ENCODE data around the gene FAM174A.
"Not testable (repeated sequence)": the region's sequence is repeated elsewhere in the genome, so short reads cannot be mapped to it uniquely, and the experiment has no call there.

FAM174A gene

GRCh38 chr5:100600298-100600994, 65.3 kb downstream of the FAM174A start:
- CTCF ChIA-PET: interaction anchor here (1.0 to 2.1 kb wide), 6 partner anchors 10 to 417 kb away, joined by 3 to 10 read pairs (median 5); no protein-coding TSS in a partner anchor
- POLR2A ChIA-PET: no interaction called here
- no peak for DNase-seq (ENCODE audit: extremely low spot score)
- TF ChIP-seq CTCF (IDR thresholded peaks at IDR 0.05; ENCODE audit: control extremely low read depth, extremely low read depth, low read depth, missing control alignments): no peak

DNA sequence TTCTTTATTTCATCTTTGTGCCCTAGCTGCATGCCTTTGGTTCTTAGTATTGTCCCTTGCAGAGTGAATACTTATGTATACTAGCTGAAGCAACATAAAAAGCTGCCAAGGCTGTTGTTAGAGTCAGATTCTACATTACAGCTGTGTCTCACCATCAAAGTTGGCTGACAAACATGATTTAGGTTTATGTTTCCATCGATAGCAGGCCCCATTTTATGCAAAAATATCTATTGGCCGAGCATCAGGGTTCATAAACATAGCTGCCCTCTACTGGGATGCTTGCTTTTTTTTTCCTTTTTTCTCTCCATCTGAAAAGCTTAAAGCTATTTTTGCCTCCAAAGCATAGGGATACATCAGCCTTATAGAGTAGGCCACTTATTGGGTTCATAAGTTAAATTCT, 68.0 kb downstream of the FAM174A start:
- DNase-seq (ENCODE audit: extremely low spot score): no peak
- ChIA-PET POLR2A (no interaction called here), CTCF (no interaction called here)
- no peak for TF ChIP-seq CTCF (IDR thresholded peaks at IDR 0.05; ENCODE audit: control extremely low read depth, extremely low read depth, low read depth, missing control alignments)

- CTCF ChIA-PET: interaction anchor here (1.3 to 1.5 kb wide), 2 partner anchors 9 to 11 kb away, joined by 3 read pairs; no protein-coding TSS in a partner anchor
- DNase-seq (ENCODE audit: extremely low spot score); POLR2A ChIA-PET: not testable (repeated sequence)
Measured at GRCh38 chr5:100604021-100604420, 68.8 kb downstream of the FAM174A start.

GRCh38 chr5:100609594-100609993, 74.4 kb downstream of the FAM174A start:
- DNase-seq (ENCODE audit: extremely low spot score): no peak
- ChIA-PET POLR2A (no interaction called here), CTCF (interaction anchor here (1.0 to 1.8 kb wide), 2 partner anchors 10 to 35 kb away, joined by 3 to 7 read pairs; no protein-coding TSS in a partner anchor)
- TF ChIP-seq CTCF (IDR thresholded peaks at IDR 0.05; ENCODE audit: control extremely low read depth, extremely low read depth, low read depth, missing control alignments): no peak

GRCh38 chr5:100614308-100614707, 79.1 kb downstream of the FAM174A start:
- no peak for DNase-seq (ENCODE audit: extremely low spot score)
- POLR2A ChIA-PET: no interaction called here
- TF ChIP-seq CTCF (IDR thresholded peaks at IDR 0.05; ENCODE audit: control extremely low read depth, extremely low read depth, low read depth, missing control alignments): no peak
- CTCF ChIA-PET: interaction anchor here (1.0 kb wide), 1 partner anchor 10 kb away, joined by 3 read pairs; no protein-coding TSS in a partner anchor

DNA sequence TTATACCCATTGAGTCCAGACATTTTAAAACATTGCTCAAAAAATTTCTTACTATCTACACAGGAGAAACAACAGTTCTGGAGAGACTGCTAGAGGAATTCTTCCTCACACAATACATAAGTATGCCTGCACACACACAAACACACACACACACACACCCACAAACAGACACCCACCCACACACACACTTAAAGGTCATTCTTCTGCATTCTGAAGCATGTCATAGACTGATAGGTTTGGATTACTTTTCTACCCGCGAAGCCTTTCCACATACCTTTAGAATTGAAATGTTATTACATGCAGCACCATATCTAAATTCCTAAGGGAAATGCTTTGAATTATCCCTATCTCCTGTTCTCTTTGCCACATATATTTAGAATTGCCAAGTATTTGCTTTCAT, 80.2 kb downstream of the FAM174A start:
- DNase-seq (ENCODE audit: extremely low spot score): no peak
- ChIA-PET POLR2A (no interaction called here), CTCF (no interaction called here)
- no peak for TF ChIP-seq CTCF (IDR thresholded peaks at IDR 0.05; ENCODE audit: control extremely low read depth, extremely low read depth, low read depth, missing control alignments)

GRCh38 chr5:100616291-100616690, 81.1 kb downstream of the FAM174A start:
- ChIA-PET POLR2A (no interaction called here), CTCF (no interaction called here)
- DNase-seq (ENCODE audit: extremely low spot score): no peak
- no peak for TF ChIP-seq CTCF (IDR thresholded peaks at IDR 0.05; ENCODE audit: control extremely low read depth, extremely low read depth, low read depth, missing control alignments)
